Measurements from ENCODE around the gene OSBPL3. TPM values are rescaled to one million over a fixed set of nuclear protein-coding genes. Genes with fewer than 3 reads are reported as not detected.
"Not testable (repeated sequence)": the region's sequence is repeated elsewhere in the genome, so short reads cannot be mapped to it uniquely, and the experiment has no call there.

OSBPL3 gene
- total and polyA plus RNA-seq, 2 donors from 2014 or later, result 8.6 to 40.5 TPM

- no peak overlapping the region for H3K9ac ChIP-seq (ENCODE audit: low read length in 3 of 3)
- FAIRE-seq, result no peak
- no peaks in the 10 kb centered on the region for H3K4me1 ChIP-seq (ENCODE audit: control insufficient read depth in 2 of 3, insufficient read depth in 2 of 3, low read depth in 1 of 3, low read length in 3 of 3)
Measured at GRCh38 chr7:24798261-24798660, 181.7 kb downstream of the OSBPL3 start.

GRCh38 chr7:24797270-24797669 lies 182.7 kb downstream of the OSBPL3 start:
- FAIRE-seq, result no peak
- H3K4me1 ChIP-seq (ENCODE audit: control insufficient read depth in 2 of 3, insufficient read depth in 2 of 3, low read depth in 1 of 3, low read length in 3 of 3), result no peaks in the 10 kb centered on the region
- intact Hi-C loops (cut with DNase I), result no loop called here

More at GRCh38 chr7:24798261-24798660, 181.7 kb downstream of the OSBPL3 start:
- TF ChIP-seq CTCF (IDR thresholded peaks at IDR 0.05; ENCODE audit: borderline replicate concordance, extremely low read depth, insufficient read depth), result no peak
- no peaks in the 10 kb centered on the region for H3K9me3 ChIP-seq (ENCODE audit: control insufficient read depth in 2 of 3, insufficient read depth in 1 of 3, low read length in 3 of 3)
- peaks cover 0 to 5% (median 0%) of the 10 kb centered on the region in 3 donors for H3K36me3 ChIP-seq (ENCODE audit: control insufficient read depth in 2 of 3, insufficient read depth in 3 of 3, low read length in 3 of 3)
- no peak overlapping the region for H3K27ac ChIP-seq (ENCODE audit: low read depth in 2 of 2, low read length in 2 of 2)
- intact Hi-C loops (cut with DNase I), result no loop called here
- no peaks in the 10 kb centered on the region for H3K27me3 ChIP-seq (ENCODE audit: control insufficient read depth, insufficient read depth, low read length)
- H3K4me3 ChIP-seq (ENCODE audit: low read length in 3 of 3), result no peak overlapping the region
- no peak for DNase-seq

GRCh38 chr7:24795407-24795767 lies 184.6 kb downstream of the OSBPL3 start:
- Histone ChIP-seq H3K27ac (ENCODE audit: low read depth in 2 of 2, low read length in 2 of 2) (no peak overlapping the region), H3K9me3 (ENCODE audit: control insufficient read depth in 2 of 3, insufficient read depth in 1 of 3, low read length in 3 of 3) (no peaks in the 10 kb centered on the region), H3K4me1 (ENCODE audit: control insufficient read depth in 2 of 3, insufficient read depth in 2 of 3, low read depth in 1 of 3, low read length in 3 of 3) (no peaks in the 10 kb centered on the region), H3K9ac (ENCODE audit: low read length in 3 of 3) (no peak overlapping the region), H3K4me3 (ENCODE audit: low read length in 3 of 3) (no peak overlapping the region), H3K27me3 (ENCODE audit: control insufficient read depth, insufficient read depth, low read length) (no peaks in the 10 kb centered on the region), H3K36me3 (ENCODE audit: control insufficient read depth in 2 of 3, insufficient read depth in 3 of 3, low read length in 3 of 3) (no peaks in the 10 kb centered on the region)
- TF ChIP-seq CTCF (IDR thresholded peaks at IDR 0.05; ENCODE audit: borderline replicate concordance, extremely low read depth, insufficient read depth), result no peak
- FAIRE-seq (no peak), DNase-seq (no peak)
- intact Hi-C loops (cut with DNase I), result no loop called here

More at GRCh38 chr7:24797270-24797669, 182.7 kb downstream of the OSBPL3 start:
- H3K27me3 ChIP-seq (ENCODE audit: control insufficient read depth, insufficient read depth, low read length), result no peaks in the 10 kb centered on the region
- no peak overlapping the region for H3K4me3 ChIP-seq (ENCODE audit: low read length in 3 of 3)
- H3K9me3 ChIP-seq (ENCODE audit: control insufficient read depth in 2 of 3, insufficient read depth in 1 of 3, low read length in 3 of 3), result no peaks in the 10 kb centered on the region
- no peak overlapping the region for H3K27ac ChIP-seq (ENCODE audit: low read depth in 2 of 2, low read length in 2 of 2)
- H3K9ac ChIP-seq (ENCODE audit: low read length in 3 of 3), result no peak overlapping the region
- no peak for DNase-seq
- TF ChIP-seq CTCF (IDR thresholded peaks at IDR 0.05; ENCODE audit: borderline replicate concordance, extremely low read depth, insufficient read depth), result no peak
- peaks cover 0 to 5% (median 0%) of the 10 kb centered on the region in 3 donors for H3K36me3 ChIP-seq (ENCODE audit: control insufficient read depth in 2 of 3, insufficient read depth in 3 of 3, low read length in 3 of 3)

- H3K9me3 ChIP-seq (ENCODE audit: control insufficient read depth in 2 of 3, insufficient read depth in 1 of 3, low read length in 3 of 3); H3K4me3 ChIP-seq (ENCODE audit: low read length in 3 of 3); H3K27me3 ChIP-seq (ENCODE audit: control insufficient read depth, insufficient read depth, low read length); DNase-seq; H3K27ac ChIP-seq (ENCODE audit: low read depth in 2 of 2, low read length in 2 of 2); H3K4me1 ChIP-seq (ENCODE audit: control insufficient read depth in 2 of 3, insufficient read depth in 2 of 3, low read depth in 1 of 3, low read length in 3 of 3); FAIRE-seq; H3K36me3 ChIP-seq (ENCODE audit: control insufficient read depth in 2 of 3, insufficient read depth in 3 of 3, low read length in 3 of 3); H3K9ac ChIP-seq (ENCODE audit: low read length in 3 of 3); intact Hi-C loops (cut with DNase I): not testable (repeated sequence)
Measured at GRCh38 chr7:24794751-24795406, 185.1 kb downstream of the OSBPL3 start.

Data from kidney (tissue), 14 donors.